ENCODE measurements around the gene STEAP1B.

GRCh38 chr7:22389892-22390291 lies 110.1 kb downstream of the STEAP1B start:
- TF ChIP-seq CTCF (IDR thresholded peaks at IDR 0.05; ENCODE audit: low read depth, low read length, missing input control), result no peak
- no peak for TF ChIP-seq HNF4A (conservative IDR thresholded peaks at IDR 0.05)
- TF ChIP-seq RAD21 (IDR thresholded peaks at IDR 0.05), result no peak

All from liver (tissue), 3 donors.